Measurements from ENCODE around the gene PRTG. TPM values are rescaled to one million over a fixed set of nuclear protein-coding genes. Genes with fewer than 3 reads are reported as not detected.
"Not testable (repeated sequence)": the region's sequence is repeated elsewhere in the genome, so short reads cannot be mapped to it uniquely, and the experiment has no call there.

The PRTG gene
- total RNA-seq, 1 experiment from 2014 or later = 50.3 TPM

DNA sequence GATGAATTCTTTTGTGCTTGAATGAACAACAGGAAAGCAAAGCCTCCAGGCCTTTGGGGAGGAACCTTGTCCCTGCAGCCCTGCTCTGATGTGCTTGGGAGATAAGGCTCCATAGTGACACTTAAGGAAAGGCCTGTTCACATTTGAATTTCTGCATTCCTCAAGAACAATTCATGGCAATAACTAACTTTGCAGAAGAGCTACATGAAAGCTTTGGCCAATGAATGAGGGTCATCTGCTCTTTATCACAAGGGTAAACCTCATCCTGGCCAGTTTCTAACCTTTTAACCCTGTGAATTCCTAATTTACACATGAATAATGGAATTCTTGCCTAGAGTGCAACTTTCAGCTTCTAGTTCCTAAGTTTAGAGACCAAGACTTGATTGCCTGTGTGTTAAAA is 5.6 kb downstream of the PRTG start:
- peaks cover 59% of the 10 kb centered on the region for H3K36me3 ChIP-seq
- no peak overlapping the region for H3K4me3 ChIP-seq
- DNase-seq = peak in 1 of 2 experiments; percentile 25
- H3K4me1 ChIP-seq = peaks cover 34% of the 10 kb centered on the region
- H3K27me3 ChIP-seq = no peaks in the 10 kb centered on the region
- H3K27ac ChIP-seq = no peak overlapping the region
- H3K9me3 ChIP-seq (replicated peaks) = no peaks in the 10 kb centered on the region

DNA sequence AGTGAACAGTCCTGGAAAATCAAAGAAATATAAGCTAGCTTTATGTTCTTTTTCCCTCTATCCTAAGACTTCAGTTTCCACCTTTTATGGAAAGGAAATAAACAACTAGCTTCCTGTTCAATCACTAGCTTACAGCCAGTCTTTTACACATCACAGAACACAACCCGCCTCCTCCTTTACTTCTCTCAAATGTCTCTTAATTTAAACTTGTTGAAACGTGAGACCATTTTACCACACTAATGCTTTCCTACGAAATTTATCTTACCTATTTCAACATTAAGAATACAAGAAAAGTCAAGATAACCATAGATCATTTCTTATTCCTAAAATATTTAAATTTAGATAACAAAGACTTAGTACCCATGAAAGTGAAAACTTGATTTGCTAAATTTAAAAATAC is 6.2 kb downstream of the PRTG start:
- peaks cover 34% of the 10 kb centered on the region for H3K4me1 ChIP-seq
- no peak overlapping the region for H3K27ac ChIP-seq
- no peak for DNase-seq
- no peaks in the 10 kb centered on the region for H3K27me3 ChIP-seq
- peaks cover 61% of the 10 kb centered on the region for H3K36me3 ChIP-seq
- no peaks in the 10 kb centered on the region for H3K9me3 ChIP-seq (replicated peaks)
- H3K4me3 ChIP-seq = no peak overlapping the region

DNA sequence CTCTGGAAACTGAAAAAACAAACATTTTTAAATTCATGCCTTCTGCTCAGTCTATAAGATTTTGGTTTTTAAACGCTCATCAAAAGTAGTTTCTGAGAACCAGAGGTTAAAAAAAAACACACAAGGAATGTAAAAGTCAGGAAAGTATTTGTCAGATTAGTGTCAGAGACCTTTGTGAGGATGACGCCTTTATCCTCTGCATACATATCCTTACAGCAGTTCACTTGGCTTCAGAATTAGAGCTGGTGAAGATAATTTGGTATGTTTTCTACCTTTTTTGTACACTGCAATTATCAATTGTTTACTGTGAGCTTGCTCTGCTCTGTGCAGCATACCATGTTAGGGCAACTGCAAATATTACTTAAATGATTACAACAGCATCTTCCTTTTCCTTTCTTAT is 8.3 kb downstream of the PRTG start:
- Histone ChIP-seq H3K9me3 (replicated peaks) (no peaks in the 10 kb centered on the region), H3K27ac (no peak overlapping the region), H3K36me3 (peaks cover 64% of the 10 kb centered on the region), H3K4me1 (peaks cover 29% of the 10 kb centered on the region), H3K4me3 (no peak overlapping the region), H3K27me3 (no peaks in the 10 kb centered on the region)
- no peak for DNase-seq

DNA sequence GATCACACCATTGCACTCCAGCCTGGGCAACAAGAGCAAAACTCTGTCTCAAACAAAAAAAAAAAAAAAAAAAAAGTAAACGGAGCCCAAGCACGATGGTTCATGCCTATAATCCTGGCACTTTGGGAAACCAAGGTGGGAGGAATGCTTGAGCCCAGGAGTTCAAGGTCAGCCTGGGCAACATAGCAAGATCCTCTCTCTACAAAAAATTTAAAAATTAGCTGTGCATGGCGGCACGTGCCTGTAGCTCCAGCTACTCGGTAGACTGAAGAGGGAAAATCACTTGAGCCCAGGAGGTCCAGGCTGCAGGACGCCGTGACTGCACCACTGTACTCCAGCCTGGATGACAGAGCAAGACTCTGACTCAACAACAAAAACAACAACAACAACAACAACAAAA is 9.5 kb downstream of the PRTG start:
- Histone ChIP-seq H3K36me3 (peaks cover 69% of the 10 kb centered on the region), H3K4me1 (peaks cover 23% of the 10 kb centered on the region)
- not testable (repeated sequence) for H3K4me3 ChIP-seq; DNase-seq; H3K27me3 ChIP-seq; H3K9me3 ChIP-seq (replicated peaks); H3K27ac ChIP-seq

DNA sequence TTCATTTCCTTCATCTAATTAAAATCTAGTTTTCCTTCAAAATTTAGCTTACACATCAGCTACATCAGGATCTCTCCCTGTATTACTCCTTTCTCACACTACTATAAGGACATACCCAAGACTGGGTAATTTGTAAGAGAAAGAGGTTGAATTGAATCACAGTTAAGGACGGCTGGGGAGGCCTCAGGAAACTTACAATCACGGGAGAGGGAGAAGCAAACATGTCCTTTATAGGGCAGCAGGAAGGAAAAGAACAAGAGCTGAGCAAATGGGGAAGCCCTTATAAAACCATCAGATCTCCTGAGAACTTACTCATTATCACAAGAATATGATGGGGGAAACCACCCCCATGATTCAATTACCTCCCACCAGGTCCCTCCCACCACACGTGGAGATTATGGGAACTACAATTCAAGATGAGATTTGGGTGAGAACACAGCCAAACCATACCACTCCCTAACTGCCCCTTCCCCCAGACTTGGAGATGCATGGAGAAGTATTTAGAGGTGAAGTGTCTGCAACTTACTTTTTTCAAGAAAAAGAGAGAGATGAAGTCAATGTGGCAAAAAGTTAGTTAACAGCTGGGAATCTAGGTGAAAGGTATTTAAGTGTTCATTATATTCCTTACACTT is 21.3 kb downstream of the PRTG start:
- H3K27ac ChIP-seq = no peak overlapping the region
- DNase-seq = no peak

DNA sequence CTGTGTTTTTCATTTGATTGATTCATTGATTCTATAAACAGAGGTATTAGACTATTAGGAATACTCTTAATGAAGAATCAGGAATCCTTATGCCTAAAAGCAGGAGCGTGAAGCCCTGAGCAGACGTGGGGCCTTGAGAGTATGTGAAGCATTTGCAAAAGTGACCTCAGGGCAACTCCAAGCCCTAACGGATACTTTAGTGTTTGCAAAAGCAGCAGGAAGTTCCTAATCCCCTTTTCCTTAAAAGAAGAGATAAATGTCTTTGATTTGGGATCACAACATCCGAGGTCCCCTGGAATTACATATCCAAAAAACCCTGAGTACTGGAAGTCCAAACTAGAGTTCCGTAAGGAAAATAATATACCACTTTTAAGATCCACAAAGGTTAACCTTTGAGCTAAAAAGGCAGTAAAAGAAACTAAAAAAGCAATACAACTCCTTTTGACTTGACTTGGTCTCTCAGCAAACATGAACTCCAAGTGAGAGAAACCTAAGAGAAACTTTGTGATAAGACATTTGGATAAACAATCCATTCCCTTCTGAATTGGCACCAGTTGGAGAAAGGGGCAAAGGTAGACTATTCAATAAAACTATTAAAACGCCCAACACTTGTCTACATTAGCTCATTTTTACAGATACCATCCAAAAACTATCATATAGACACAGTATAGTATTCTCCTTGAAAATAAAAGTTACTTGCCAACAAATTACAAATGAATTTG is 27.4 kb downstream of the PRTG start:
- peaks cover 12% of the 10 kb centered on the region for H3K4me1 ChIP-seq
- no peak overlapping the region for H3K4me3 ChIP-seq
- peaks cover 37% of the 10 kb centered on the region for H3K36me3 ChIP-seq
- DNase-seq = peak in 1 of 2 experiments; percentile 29
- no peaks in the 10 kb centered on the region for H3K27me3 ChIP-seq
- H3K27ac ChIP-seq = no peak overlapping the region; the same call in 1 of the 2 replicates
- no peaks in the 10 kb centered on the region for H3K9me3 ChIP-seq (replicated peaks)

More for the DNA sequence above, 21.3 kb downstream of the PRTG start:
- H3K9me3 ChIP-seq (replicated peaks) = no peaks in the 10 kb centered on the region; the same call in 1 of the 2 replicates
- peaks cover 49% of the 10 kb centered on the region for H3K36me3 ChIP-seq
- no peaks in the 10 kb centered on the region for H3K27me3 ChIP-seq
- H3K4me1 ChIP-seq = 0 out of 2 replicates have a peak, but pooled peaks cover 3% of the 10 kb centered on the region
- H3K4me3 ChIP-seq = no peak overlapping the region

DNA sequence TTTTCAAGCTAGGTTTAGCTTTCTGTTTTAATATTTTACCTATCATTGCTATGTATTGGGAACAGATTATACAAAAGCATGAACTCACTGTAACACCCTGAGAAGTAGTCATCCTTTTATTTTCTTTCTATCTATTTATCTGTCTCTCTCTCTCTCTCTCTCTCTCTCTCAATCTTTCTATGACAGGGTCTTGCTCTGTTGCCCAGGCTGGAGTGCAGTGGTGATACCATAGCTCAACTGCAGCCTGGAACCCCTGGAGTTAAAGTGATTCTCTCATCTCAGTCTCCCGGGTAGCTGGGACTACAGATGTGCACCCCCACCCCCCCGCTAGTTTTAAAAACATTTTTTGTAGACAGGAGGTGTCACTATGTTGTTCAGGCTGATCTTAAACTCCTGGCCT is 28.9 kb downstream of the PRTG start:
- no peaks in the 10 kb centered on the region for H3K27me3 ChIP-seq
- H3K4me3 ChIP-seq = no peak overlapping the region
- no peak for DNase-seq
- H3K27ac ChIP-seq = no peak overlapping the region
- H3K9me3 ChIP-seq (replicated peaks) = peaks cover 6% of the 10 kb centered on the region; the same call in 1 of the 2 replicates
- peaks cover 41% of the 10 kb centered on the region for H3K36me3 ChIP-seq
- peaks cover 17% of the 10 kb centered on the region for H3K4me1 ChIP-seq

DNA sequence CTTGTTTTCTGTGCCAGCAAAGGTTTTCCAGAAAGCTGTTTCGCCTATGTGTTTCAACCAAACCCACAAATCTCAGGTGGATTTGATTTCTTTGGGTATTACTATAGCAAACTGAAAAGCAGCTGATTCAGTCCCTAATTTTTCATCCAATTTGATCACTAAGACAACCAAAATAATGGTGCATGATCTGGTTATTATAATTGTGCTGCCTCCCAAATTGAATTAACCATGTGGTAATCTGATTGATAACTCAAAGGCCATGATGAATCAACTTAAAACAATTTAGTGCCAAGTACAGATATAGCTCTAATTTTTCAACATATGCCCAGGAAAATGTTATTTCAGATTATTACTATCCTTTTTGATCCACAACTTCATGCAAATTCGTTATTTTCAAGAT is 30.6 kb downstream of the PRTG start:
- no peak overlapping the region for H3K27ac ChIP-seq
- no peak for DNase-seq
- peaks cover 6% of the 10 kb centered on the region; the same call in 1 of the 2 replicates for H3K9me3 ChIP-seq (replicated peaks)
- H3K27me3 ChIP-seq = no peaks in the 10 kb centered on the region
- no peak overlapping the region for H3K4me3 ChIP-seq
- H3K36me3 ChIP-seq = peaks cover 44% of the 10 kb centered on the region
- H3K4me1 ChIP-seq = peaks cover 22% of the 10 kb centered on the region

DNA sequence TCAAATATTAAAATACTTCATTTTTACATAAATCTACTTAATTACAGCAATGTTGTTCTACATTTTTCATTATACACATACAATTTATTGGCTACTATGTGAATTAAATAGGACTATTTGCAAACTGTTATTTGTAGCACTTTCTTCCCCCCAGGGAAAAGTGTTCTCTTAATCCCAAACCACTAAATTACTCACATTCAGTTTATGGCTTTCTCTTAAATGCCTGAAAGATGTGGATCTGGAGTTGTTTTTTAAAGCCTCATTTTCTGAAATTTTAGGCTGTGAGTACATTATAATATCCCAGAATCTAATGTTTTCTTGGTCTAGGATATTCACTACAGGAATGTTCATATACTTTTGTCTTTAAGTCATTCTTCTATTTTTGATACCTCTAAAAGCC is 32.7 kb downstream of the PRTG start:
- peaks cover 32% of the 10 kb centered on the region for H3K4me1 ChIP-seq
- no peak for DNase-seq
- no peaks in the 10 kb centered on the region for H3K27me3 ChIP-seq
- H3K36me3 ChIP-seq = peaks cover 37% of the 10 kb centered on the region
- H3K4me3 ChIP-seq = no peak overlapping the region
- no peak overlapping the region for H3K27ac ChIP-seq
- peaks cover 6% of the 10 kb centered on the region; the same call in 1 of the 2 replicates for H3K9me3 ChIP-seq (replicated peaks)

DNA sequence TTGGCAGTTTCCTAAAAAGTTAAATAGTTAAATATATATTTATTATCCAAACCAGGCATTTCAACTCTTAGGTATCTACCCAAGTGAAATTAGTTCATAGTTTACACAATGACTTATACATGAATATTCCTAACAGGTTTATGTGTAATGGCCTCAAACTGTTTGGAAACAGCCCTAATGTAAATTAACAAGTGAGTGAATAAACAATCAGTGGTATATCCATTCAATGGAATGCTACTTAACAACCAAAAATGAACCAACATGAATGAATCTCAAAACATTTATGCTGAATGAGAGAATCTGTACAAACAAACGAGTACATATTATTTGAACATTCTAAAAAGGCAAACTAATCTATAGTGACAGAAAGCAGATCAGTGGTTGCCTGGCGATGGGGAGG is 33.5 kb downstream of the PRTG start:
- Histone ChIP-seq H3K9me3 (replicated peaks) (peaks cover 6% of the 10 kb centered on the region; the same call in 1 of the 2 replicates), H3K27ac (no peak overlapping the region), H3K4me3 (no peak overlapping the region), H3K4me1 (peaks cover 33% of the 10 kb centered on the region), H3K36me3 (peaks cover 36% of the 10 kb centered on the region), H3K27me3 (no peaks in the 10 kb centered on the region)
- DNase-seq = no peak

DNA sequence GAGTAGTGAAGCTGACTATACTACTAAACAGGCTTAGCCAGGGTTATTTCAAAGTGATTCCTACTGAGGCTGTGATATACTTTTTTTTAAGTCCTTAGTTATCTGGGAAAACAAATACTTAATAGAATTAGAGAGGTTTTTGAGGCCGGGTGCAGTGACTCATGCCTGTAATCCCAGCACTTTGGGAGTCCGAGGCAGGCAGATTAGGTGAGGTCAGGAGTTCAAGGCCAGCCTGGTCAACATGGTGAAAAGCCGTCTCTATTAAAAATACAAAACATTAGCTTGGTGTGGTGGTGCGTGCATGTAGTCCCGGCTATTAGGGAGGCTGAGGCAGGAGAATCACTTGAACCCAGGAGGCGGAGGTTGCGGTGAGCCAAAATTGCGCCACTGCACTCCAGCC is 34.2 kb downstream of the PRTG start:
- H3K9me3 ChIP-seq (replicated peaks) = peaks cover 6% of the 10 kb centered on the region; the same call in 1 of the 2 replicates
- H3K27me3 ChIP-seq = no peaks in the 10 kb centered on the region
- no peak overlapping the region for H3K27ac ChIP-seq
- H3K4me1 ChIP-seq = peaks cover 41% of the 10 kb centered on the region
- DNase-seq = no peak
- peaks cover 36% of the 10 kb centered on the region for H3K36me3 ChIP-seq
- H3K4me3 ChIP-seq = no peak overlapping the region

DNA sequence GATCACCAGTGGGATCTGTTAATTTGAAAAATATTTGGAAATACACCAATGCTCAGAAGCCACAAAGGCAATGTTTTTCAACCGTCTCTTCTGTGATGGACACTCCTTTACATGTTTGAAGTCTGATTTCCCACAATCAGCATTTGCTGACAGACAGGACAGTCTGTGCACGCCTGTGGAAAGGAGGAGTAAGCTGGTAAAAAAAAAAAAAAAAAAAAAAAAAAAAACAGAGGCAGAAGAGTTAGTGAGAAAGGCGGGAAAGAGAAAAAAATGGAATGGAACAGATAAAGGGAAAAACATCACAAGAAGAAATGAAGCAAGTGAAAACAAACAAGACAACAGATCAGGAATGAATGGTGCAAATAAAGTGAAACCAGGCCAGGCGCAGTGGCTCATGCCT is 35.0 kb downstream of the PRTG start:
- Histone ChIP-seq H3K27ac (peak overlapping the region; percentile 52), H3K27me3 (no peaks in the 10 kb centered on the region), H3K4me3 (no peak overlapping the region), H3K4me1 (peaks cover 48% of the 10 kb centered on the region), H3K9me3 (replicated peaks) (peaks cover 6% of the 10 kb centered on the region; the same call in 1 of the 2 replicates), H3K36me3 (peaks cover 32% of the 10 kb centered on the region)
- DNase-seq = peak; percentile 29 to 57

DNA sequence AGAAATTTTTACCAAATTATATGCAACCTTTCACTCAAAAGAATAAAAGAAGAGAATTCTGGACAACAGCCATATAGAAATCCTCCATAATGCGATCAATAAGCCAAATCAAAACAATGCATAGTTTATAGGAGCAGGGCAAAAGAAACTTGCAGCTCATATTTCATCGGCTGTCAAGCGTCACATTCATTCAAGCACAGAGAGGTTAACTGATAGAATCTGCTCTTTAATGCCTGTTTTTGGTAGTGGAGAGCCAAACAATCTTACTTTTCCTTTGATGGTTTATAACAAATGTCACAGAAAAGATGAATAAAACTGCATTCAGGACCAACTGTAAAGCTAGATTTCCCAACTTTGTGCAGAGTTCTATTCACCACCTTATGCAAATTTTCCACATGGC is 35.4 kb downstream of the PRTG start:
- no peaks in the 10 kb centered on the region for H3K27me3 ChIP-seq
- DNase-seq = peak; percentile 17 to 60
- peaks cover 32% of the 10 kb centered on the region for H3K36me3 ChIP-seq
- H3K27ac ChIP-seq = peak overlapping the region; percentile 52
- H3K9me3 ChIP-seq (replicated peaks) = peaks cover 6% of the 10 kb centered on the region; the same call in 1 of the 2 replicates
- H3K4me3 ChIP-seq = no peak overlapping the region
- H3K4me1 ChIP-seq = peaks cover 53% of the 10 kb centered on the region

DNA sequence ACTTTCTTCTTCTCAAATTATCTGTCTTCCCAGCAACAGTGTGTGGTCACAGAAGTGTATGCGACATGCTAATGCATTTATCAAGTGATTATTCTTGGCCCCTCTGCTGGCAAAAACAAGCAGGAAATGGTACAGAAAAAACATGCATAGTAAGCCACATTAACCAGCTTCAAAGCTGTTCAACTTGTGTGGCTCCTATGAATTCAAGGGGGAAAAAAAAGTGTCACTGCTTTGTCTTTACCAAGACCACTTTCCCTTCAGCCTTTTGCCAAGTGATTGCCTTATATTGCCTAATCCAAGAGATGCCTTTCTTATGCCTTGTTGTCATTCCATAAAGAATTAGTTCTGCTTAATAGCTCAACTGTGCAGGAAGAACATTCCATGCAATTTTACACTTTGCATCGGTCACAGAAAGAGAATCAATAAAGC is 39.1 kb downstream of the PRTG start:
- Histone ChIP-seq H3K4me1 (peaks cover 69% of the 10 kb centered on the region), H3K36me3 (peaks cover 10% of the 10 kb centered on the region), H3K27ac (peak overlapping the region; percentile 86), H3K9me3 (replicated peaks) (no peaks in the 10 kb centered on the region), H3K27me3 (no peaks in the 10 kb centered on the region), H3K4me3 (no peak overlapping the region)
- peak; percentile 73 to 89 for DNase-seq

DNA sequence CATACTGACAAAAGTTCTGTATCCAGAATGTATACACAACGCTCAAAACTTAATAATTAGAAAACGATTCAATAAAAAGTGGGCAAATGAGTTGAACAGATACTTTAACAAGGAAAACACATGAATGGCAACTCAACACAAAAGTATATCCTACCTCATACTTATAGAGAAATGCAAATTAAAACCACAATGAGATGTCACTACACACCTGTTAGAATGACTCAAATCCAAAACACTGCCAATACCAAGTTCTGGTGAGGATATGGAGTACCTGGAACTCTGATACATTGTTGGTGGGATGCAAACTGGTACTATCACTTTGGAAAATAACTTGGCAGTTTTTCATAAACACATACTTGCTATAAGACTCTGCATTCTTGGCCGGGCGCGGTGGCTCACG is 42.1 kb downstream of the PRTG start:
- H3K4me1 ChIP-seq = peaks cover 56% of the 10 kb centered on the region
- no peak for DNase-seq

More for the DNA sequence above, 42.1 kb downstream of the PRTG start:
- H3K27me3 ChIP-seq = no peaks in the 10 kb centered on the region
- H3K4me3 ChIP-seq = no peak overlapping the region
- peak overlapping the region; percentile 86; the same call in 1 of the 2 replicates for H3K27ac ChIP-seq
- H3K9me3 ChIP-seq (replicated peaks) = no peaks in the 10 kb centered on the region
- peaks cover 3% of the 10 kb centered on the region; the same call in 1 of the 2 replicates for H3K36me3 ChIP-seq
